A549 (cell line): Measurements from ENCODE around the gene DLG2. TPM values are rescaled to one million over a fixed set of nuclear protein-coding genes. Genes with fewer than 3 reads are reported as not detected.

Experiments used
- ATAC-seq, 2 experiments: fragments of 200-7000 bp in 1 of 2; fragments of >200 bp in 1 of 2; cut with Nextera tagmentation in 1 of 2; cut with Tn5 transposase in 1 of 2; 3 replicates each; pipeline versions ENCODE4 v1.8.0 to v1.9.1; 2018 to 2020; ENCODE audit warnings: mild to moderate bottlenecking in 1 of 2, moderate library complexity in 1 of 2
- CTCF ChIA-PET: fragments of 300-600 bp; sonication (Branson Sonifier 250); formaldehyde crosslinking; extraction: SDS; loops from one replicate; lab custom pipeline; 2021; ENCODE audit warnings: antibody characterized with exemption, inconsistent platforms; lab: Yijun Ruan, JAX
- POLR2A ChIA-PET: fragments of 350-600 bp; formaldehyde crosslinking; extraction: SDS; loops from one replicate; lab custom pipeline; 2021; ENCODE audit warnings: antibody characterized with exemption, inconsistent platforms; lab: Yijun Ruan, JAX
- DNase-seq, 2 experiments: peaks; one replicate each; pipeline versions ENCODE4 v3.0.0 to v3.0.0-alpha.2; 2011 to 2016; ENCODE audit warnings: low read depth in 1 of 2, low spot score in 1 of 2
- FAIRE-seq: peaks from 2 replicates; lab custom pipeline; 2011; peaks lifted over from hg19 to GRCh38; lab: Jason Lieb, UNC
- H3K27ac ChIP-seq, 2 experiments: fragments of >200 bp; sonication (Bioruptor Twin); formaldehyde crosslinking; 3 replicates each; pipeline ENCODE4 v1.5.1; 2016 to 2017
- H3K4me1 ChIP-seq: fragments of >200 bp; sonication (Bioruptor Twin); formaldehyde crosslinking; 3 replicates; pipeline ENCODE4 v1.6.1; 2016
- H3K4me2 ChIP-seq: fragments of >200 bp; sonication (Bioruptor Twin); formaldehyde crosslinking; 3 replicates; pipeline ENCODE4 v1.6.1; 2016
- H3K4me3 ChIP-seq: fragments of >200 bp; sonication (Bioruptor Twin); formaldehyde crosslinking; 3 replicates; pipeline ENCODE4 v1.5.1; 2016
- H3K9me3 ChIP-seq: fragments of >200 bp; sonication (Bioruptor Twin); formaldehyde crosslinking; 3 replicates; pipeline ENCODE4 v1.6.1; 2016
- BHLHE40 ChIP-seq: IDR thresholded peaks from 2 replicates; pipeline ENCODE4 v1.6.1; 2012; ENCODE audit warnings: low read depth, low read length, inconsistent platforms
- CBX2 ChIP-seq: fragments of 200-600 bp; sonication (generic); IDR thresholded peaks from 2 replicates; pipeline ENCODE4 v1.6.1; 2016; ENCODE audit warnings: low read depth, mild to moderate bottlenecking, borderline replicate concordance
- CBX8 ChIP-seq: fragments of 200-600 bp; sonication (generic); IDR thresholded peaks from 2 replicates; pipeline ENCODE4 v1.6.1; 2016
- EHF ChIP-seq: fragments of 250-450 bp; sonication (Bioruptor Pico); IDR thresholded peaks from 2 replicates; pipeline ENCODE4 v1.5.0; 2020; ENCODE audit warnings: mild to moderate bottlenecking
- EP300 ChIP-seq, 2 experiments: fragments of >200 bp; sonication (Bioruptor Twin); formaldehyde crosslinking; IDR thresholded peaks; 2 replicates in 1 of 2; 3 replicates in 1 of 2; pipeline ENCODE4 v1.6.1; 2016 to 2017
- ESRRA ChIP-seq: fragments of 150-350 bp; IDR thresholded peaks from 2 replicates; pipeline ENCODE4 v1.6.1; 2014; ENCODE audit warnings: mild to moderate bottlenecking, low read length, borderline replicate concordance
- FOSL2 ChIP-seq, 2 experiments: fragments of 450-650 bp in 1 of 2; fragments of >200 bp in 1 of 2; sonication (Bioruptor Twin) in 1 of 2; formaldehyde crosslinking; IDR thresholded peaks; 2 replicates each; pipeline versions ENCODE4 v1.5.0 to v1.6.1; 2016 to 2020; ENCODE audit warnings: mild to moderate bottlenecking in 1 of 2, moderate library complexity in 1 of 2
- HEYL ChIP-seq: fragments of 250-450 bp; sonication (Bioruptor Pico); IDR thresholded peaks from 2 replicates; pipeline ENCODE4 v1.8.0; 2021; ENCODE audit warnings: mild to moderate bottlenecking, moderate library complexity
- HOXB5 ChIP-seq: fragments of 250-450 bp; sonication (Bioruptor Pico); IDR thresholded peaks from 2 replicates; pipeline ENCODE4 v1.5.0; 2020; ENCODE audit warnings: mild to moderate bottlenecking, moderate library complexity
- KDM5A ChIP-seq: fragments of 200-600 bp; sonication (generic); IDR thresholded peaks from 2 replicates; pipeline ENCODE4 v1.6.1; 2016; ENCODE audit warnings: antibody characterized with exemption, mild to moderate bottlenecking
- MAFK ChIP-seq: fragments of 450-650 bp; IDR thresholded peaks from 2 replicates; pipeline ENCODE4 v1.6.1; 2014; ENCODE audit not compliant: partially characterized antibody
- PBX3 ChIP-seq: IDR thresholded peaks from 2 replicates; pipeline ENCODE4 v1.6.1; 2012
- RARB ChIP-seq: fragments of 250-450 bp; sonication (Bioruptor Pico); IDR thresholded peaks from 2 replicates; pipeline ENCODE4 v1.8.0; 2021; ENCODE audit warnings: mild to moderate bottlenecking, moderate library complexity
- RCOR1 ChIP-seq: fragments of 150-350 bp; IDR thresholded peaks from 2 replicates; pipeline ENCODE4 v1.6.1; 2014; ENCODE audit warnings: antibody characterized with exemption, low read length, low read depth
- RFX5 ChIP-seq: fragments of 450-650 bp; IDR thresholded peaks from 2 replicates; pipeline ENCODE4 v1.7.1; 2014; ENCODE audit warnings: antibody characterized with exemption, mild to moderate bottlenecking, moderate library complexity
- RNF2 ChIP-seq: fragments of 200-600 bp; sonication (generic); IDR thresholded peaks from 2 replicates; pipeline ENCODE4 v1.6.1; 2016; ENCODE audit warnings: low read depth, mild to moderate bottlenecking, antibody characterized with exemption, moderate library complexity, borderline replicate concordance
- SMC3 ChIP-seq: fragments of >200 bp; sonication (Bioruptor Twin); formaldehyde crosslinking; IDR thresholded peaks from 3 replicates; pipeline ENCODE4 v1.6.1; 2018; ENCODE audit warnings: inconsistent platforms
- TP53 ChIP-seq: fragments of 250-450 bp; sonication (Bioruptor Pico); IDR thresholded peaks from 2 replicates; pipeline ENCODE4 v1.5.0; 2021; ENCODE audit warnings: mild to moderate bottlenecking, moderate library complexity
- ZFP36 ChIP-seq: fragments of 450-650 bp; IDR thresholded peaks from 2 replicates; pipeline ENCODE4 v1.6.1; 2014; ENCODE audit warnings: borderline replicate concordance; ENCODE audit not compliant: partially characterized antibody
- ZSCAN20 ChIP-seq: fragments of 250-450 bp; sonication (Bioruptor Pico); IDR thresholded peaks from 2 replicates; pipeline ENCODE4 v1.8.0; 2022; ENCODE audit warnings: mild to moderate bottlenecking, moderate library complexity
- WGBS: methylation state at CpG from one replicate; pipeline ENCODE4 v1.1.6; 2017; ENCODE audit errors: missing lambda C conversion rate; 5-methylcytosine and 5-hydroxymethylcytosine counted together
- polyA plus RNA-seq, 4 experiments: library from polyadenylated mRNA; depleted of rRNA in 3 of 4; stranded (reverse); fragments of >200 nt; fragmentation: RNase III in 1 of 4; extraction: RNeasy Plus Mini Kit Qiagen cat#74134 plus additional on column Dnase treatment in 1 of 4; gene quantifications; 2 replicates in 3 of 4; 3 replicates in 1 of 4; pipeline ENCODE4 v1.2.3, GENCODE V29; 2011 to 2017
- TF ChIP-seq, protein P1 (sequence below): fragments of 200-600 bp; sonication (generic); IDR thresholded peaks from 2 replicates; pipeline ENCODE4 v1.6.1; 2016; ENCODE audit warnings: antibody characterized with exemption, mild to moderate bottlenecking, moderate library complexity
- TF ChIP-seq, protein P2 (sequence below): fragments of >200 bp; sonication (Bioruptor Twin); formaldehyde crosslinking; IDR thresholded peaks from 2 replicates; pipeline ENCODE4 v1.6.1; 2016
- TF ChIP-seq, protein P3 (sequence below): fragments of 250-450 bp; sonication (Bioruptor Pico); IDR thresholded peaks from 2 replicates; pipeline ENCODE4 v1.5.0; 2021; ENCODE audit warnings: mild to moderate bottlenecking, moderate library complexity, borderline replicate concordance
- TF ChIP-seq, protein P4 (sequence below): IDR thresholded peaks from 2 replicates; pipeline ENCODE4 v1.6.1; 2012; ENCODE audit warnings: low read depth, borderline replicate concordance
- TF ChIP-seq, protein P5 (sequence below): fragments of >200 bp; sonication (Bioruptor Twin); formaldehyde crosslinking; IDR thresholded peaks from 3 replicates; pipeline ENCODE4 v1.5.1; 2016

The DLG2 gene
- polyA plus RNA-seq, 2 of the 4 experiments (the other 2 are of a cell fraction) = 0.26 to 0.79 TPM

DNA sequence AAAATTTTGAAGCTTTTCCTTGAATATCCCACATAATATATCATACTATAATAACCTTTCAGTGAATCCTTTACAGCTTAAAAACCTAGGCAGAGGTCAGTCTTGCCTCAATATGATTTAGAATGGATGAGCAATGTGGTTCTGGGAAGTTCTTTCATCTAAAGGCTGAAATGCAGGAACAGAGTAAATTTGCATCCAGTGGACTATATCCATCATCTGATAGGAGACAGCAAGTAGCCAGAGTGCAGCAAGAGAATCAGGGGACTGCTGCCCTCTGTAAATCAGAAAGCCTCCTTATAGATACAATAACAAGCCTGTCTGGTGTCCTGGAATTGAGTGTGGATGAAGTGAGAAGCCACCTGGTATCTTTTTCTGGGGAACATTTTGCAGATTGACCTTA, 1592.7 kb downstream of the DLG2 start:
- Histone ChIP-seq H3K4me1 (no peaks in the 10 kb centered on the region), H3K4me2 (no peak overlapping the region), H3K9me3 (no peaks in the 10 kb centered on the region), H3K27ac (no peak overlapping the region)
- FAIRE-seq (no peak), ATAC-seq (no peak), DNase-seq (no peak)
- CTCF ChIA-PET = no interaction called here
- POLR2A ChIA-PET = no interaction called here
- no peak for TF ChIP-seq SMC3
- TF ChIP-seq MAFK = no peak
- no peak for TF ChIP-seq KDM5A
- TF ChIP-seq PBX3 = no peak
- TF ChIP-seq ZFP36 = no peak
- TF ChIP-seq, protein P1, sequence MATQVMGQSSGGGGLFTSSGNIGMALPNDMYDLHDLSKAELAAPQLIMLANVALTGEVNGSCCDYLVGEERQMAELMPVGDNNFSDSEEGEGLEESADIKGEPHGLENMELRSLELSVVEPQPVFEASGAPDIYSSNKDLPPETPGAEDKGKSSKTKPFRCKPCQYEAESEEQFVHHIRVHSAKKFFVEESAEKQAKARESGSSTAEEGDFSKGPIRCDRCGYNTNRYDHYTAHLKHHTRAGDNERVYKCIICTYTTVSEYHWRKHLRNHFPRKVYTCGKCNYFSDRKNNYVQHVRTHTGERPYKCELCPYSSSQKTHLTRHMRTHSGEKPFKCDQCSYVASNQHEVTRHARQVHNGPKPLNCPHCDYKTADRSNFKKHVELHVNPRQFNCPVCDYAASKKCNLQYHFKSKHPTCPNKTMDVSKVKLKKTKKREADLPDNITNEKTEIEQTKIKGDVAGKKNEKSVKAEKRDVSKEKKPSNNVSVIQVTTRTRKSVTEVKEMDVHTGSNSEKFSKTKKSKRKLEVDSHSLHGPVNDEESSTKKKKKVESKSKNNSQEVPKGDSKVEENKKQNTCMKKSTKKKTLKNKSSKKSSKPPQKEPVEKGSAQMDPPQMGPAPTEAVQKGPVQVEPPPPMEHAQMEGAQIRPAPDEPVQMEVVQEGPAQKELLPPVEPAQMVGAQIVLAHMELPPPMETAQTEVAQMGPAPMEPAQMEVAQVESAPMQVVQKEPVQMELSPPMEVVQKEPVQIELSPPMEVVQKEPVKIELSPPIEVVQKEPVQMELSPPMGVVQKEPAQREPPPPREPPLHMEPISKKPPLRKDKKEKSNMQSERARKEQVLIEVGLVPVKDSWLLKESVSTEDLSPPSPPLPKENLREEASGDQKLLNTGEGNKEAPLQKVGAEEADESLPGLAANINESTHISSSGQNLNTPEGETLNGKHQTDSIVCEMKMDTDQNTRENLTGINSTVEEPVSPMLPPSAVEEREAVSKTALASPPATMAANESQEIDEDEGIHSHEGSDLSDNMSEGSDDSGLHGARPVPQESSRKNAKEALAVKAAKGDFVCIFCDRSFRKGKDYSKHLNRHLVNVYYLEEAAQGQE = no peak
- no peak for TF ChIP-seq HEYL (CRISPR knock-in tag)
- TF ChIP-seq RFX5 = no peak
- TF ChIP-seq, protein P2, sequence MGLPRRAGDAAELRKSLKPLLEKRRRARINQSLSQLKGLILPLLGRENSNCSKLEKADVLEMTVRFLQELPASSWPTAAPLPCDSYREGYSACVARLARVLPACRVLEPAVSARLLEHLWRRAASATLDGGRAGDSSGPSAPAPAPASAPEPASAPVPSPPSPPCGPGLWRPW = no peak
- no peak for TF ChIP-seq TP53 (CRISPR knock-in tag)
- TF ChIP-seq, protein P3, sequence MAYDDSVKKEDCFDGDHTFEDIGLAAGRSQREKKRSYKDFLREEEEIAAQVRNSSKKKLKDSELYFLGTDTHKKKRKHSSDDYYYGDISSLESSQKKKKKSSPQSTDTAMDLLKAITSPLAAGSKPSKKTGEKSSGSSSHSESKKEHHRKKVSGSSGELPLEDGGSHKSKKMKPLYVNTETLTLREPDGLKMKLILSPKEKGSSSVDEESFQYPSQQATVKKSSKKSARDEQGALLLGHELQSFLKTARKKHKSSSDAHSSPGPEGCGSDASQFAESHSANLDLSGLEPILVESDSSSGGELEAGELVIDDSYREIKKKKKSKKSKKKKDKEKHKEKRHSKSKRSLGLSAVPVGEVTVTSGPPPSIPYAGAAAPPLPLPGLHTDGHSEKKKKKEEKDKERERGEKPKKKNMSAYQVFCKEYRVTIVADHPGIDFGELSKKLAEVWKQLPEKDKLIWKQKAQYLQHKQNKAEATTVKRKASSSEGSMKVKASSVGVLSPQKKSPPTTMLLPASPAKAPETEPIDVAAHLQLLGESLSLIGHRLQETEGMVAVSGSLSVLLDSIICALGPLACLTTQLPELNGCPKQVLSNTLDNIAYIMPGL (CRISPR knock-in tag) = no peak
- no peak for TF ChIP-seq FOSL2 (IDR thresholded peaks at IDR 0.05)
- TF ChIP-seq FOSL2 (CRISPR knock-in tag; IDR thresholded peaks at IDR 0.05) = no peak
- TF ChIP-seq, all 56 proteins: peak for 0
- H3K4me3 ChIP-seq = no peak overlapping the region

GRCh38 chr11:84024266-84024665, 1602.9 kb downstream of the DLG2 start:
- DNase-seq = no peak
- no peaks in the 10 kb centered on the region for H3K4me1 ChIP-seq
- ATAC-seq = no peak
- H3K4me2 ChIP-seq = no peak overlapping the region
- WGBS = 0% methylated on average over 1 of the region's 1 CpG
- CTCF ChIA-PET = no interaction called here
- no peak for FAIRE-seq
- POLR2A ChIA-PET = no interaction called here
- no peak overlapping the region for H3K27ac ChIP-seq
- H3K9me3 ChIP-seq = no peaks in the 10 kb centered on the region
- no peak overlapping the region for H3K4me3 ChIP-seq
- TF ChIP-seq CBX2 (no peak), PBX3 (no peak), EHF (CRISPR knock-in tag) (no peak), CBX8 (no peak), RFX5 (no peak), BHLHE40 (no peak), RCOR1 (no peak), ESRRA (no peak), RARB (no peak), EP300 (IDR thresholded peaks at IDR 0.05) (no peak), RNF2 (no peak), ZSCAN20 (no peak), MAFK (no peak), HOXB5 (no peak)
- TF ChIP-seq, protein P2 = no peak
- TF ChIP-seq, protein P4, sequence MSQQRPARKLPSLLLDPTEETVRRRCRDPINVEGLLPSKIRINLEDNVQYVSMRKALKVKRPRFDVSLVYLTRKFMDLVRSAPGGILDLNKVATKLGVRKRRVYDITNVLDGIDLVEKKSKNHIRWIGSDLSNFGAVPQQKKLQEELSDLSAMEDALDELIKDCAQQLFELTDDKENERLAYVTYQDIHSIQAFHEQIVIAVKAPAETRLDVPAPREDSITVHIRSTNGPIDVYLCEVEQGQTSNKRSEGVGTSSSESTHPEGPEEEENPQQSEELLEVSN = no peak
- TF ChIP-seq, protein P5, sequence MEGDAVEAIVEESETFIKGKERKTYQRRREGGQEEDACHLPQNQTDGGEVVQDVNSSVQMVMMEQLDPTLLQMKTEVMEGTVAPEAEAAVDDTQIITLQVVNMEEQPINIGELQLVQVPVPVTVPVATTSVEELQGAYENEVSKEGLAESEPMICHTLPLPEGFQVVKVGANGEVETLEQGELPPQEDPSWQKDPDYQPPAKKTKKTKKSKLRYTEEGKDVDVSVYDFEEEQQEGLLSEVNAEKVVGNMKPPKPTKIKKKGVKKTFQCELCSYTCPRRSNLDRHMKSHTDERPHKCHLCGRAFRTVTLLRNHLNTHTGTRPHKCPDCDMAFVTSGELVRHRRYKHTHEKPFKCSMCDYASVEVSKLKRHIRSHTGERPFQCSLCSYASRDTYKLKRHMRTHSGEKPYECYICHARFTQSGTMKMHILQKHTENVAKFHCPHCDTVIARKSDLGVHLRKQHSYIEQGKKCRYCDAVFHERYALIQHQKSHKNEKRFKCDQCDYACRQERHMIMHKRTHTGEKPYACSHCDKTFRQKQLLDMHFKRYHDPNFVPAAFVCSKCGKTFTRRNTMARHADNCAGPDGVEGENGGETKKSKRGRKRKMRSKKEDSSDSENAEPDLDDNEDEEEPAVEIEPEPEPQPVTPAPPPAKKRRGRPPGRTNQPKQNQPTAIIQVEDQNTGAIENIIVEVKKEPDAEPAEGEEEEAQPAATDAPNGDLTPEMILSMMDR = no peak
